ENCODE data around the gene PSMB8.

Gene PSMB8

DNA sequence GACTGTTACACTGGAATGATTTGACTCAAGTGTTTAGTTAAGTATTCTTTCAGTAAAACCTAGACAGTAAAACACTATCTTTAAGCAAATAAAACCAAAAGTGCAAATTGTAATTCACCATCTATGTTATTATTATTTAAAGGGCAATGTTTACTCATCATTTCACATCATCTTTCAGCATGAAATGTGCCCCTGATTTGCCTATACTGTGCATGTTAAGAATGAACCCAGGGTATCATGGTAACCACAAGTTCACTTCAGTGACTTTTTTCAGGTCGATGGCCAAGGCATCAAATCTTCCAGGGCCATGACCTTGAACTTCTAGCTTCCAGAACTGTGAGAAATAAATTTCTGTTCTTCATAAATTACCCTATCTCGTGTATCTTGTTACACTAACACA lies 25.0 kb downstream of the PSMB8 start:
- Histone ChIP-seq H3K9ac (ENCODE audit: low read length) (no peak overlapping the region), H3K79me2 (ENCODE audit: low read length) (no peaks in the 10 kb centered on the region), H3K27ac (ENCODE audit: low read length) (no peak overlapping the region), H3K4me2 (ENCODE audit: low read length) (no peak overlapping the region), H3K4me1 (ENCODE audit: low read length) (peaks cover 36% of the 10 kb centered on the region), H2AFZ (ENCODE audit: low read depth, low read length) (no peak overlapping the region), H3K4me3 (ENCODE audit: low read length) (no peak overlapping the region), H4K20me1 (ENCODE audit: insufficient read depth, low read length) (no peaks in the 10 kb centered on the region), H3K36me3 (replicated peaks; ENCODE audit: low read depth, low read length) (peaks cover 13% of the 10 kb centered on the region), H3K27me3 (ENCODE audit: low read depth, low read length) (no peaks in the 10 kb centered on the region), H3K9me3 (ENCODE audit: insufficient read depth, low read length) (no peaks in the 10 kb centered on the region)
- TF ChIP-seq CTCF (IDR thresholded peaks at IDR 0.05; ENCODE audit: low read depth, low read length): no peak
- TF ChIP-seq EZH2phosphoT487 (IDR thresholded peaks at IDR 0.05; ENCODE audit: low read depth): no peak

DNA sequence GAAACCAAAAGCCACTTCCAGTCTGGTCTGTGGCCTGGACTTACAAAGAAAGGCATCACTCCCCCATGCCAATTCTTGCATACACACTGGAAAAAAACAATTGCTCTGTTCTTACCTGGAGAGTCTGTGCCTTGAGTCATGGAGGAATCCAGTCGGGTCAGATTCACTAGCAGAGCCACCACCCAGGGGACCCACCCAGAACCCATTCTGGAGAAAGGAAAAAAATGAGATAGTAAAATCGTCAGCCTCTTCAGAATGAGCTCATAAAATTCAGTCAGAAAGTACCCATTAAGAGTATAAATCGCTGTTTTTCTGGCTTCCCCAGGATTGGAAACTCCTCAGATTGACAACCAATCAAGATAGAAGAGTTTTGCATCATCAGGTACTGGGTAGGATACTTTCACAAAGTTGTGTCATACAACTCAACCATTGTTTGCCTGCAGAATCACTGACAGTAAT lies 27.1 kb downstream of the PSMB8 start, which contains the start of gene HLA-DOB:
Gene HLA-DOB, minus strand, starts transcription at position 257 of the 459 bp plus-strand sequence. Its CDS starts 51 bp downstream, at position 206.
- Histone ChIP-seq H3K4me1 (ENCODE audit: low read length) (peaks cover 33% of the 10 kb centered on the region), H3K79me2 (ENCODE audit: low read length) (no peaks in the 10 kb centered on the region), H3K27me3 (ENCODE audit: low read depth, low read length) (no peaks in the 10 kb centered on the region), H3K4me3 (ENCODE audit: low read length) (peak within 1 kb of the TSS; percentile 76), H3K36me3 (replicated peaks; ENCODE audit: low read depth, low read length) (peaks cover 13% of the 10 kb centered on the region), H3K27ac (ENCODE audit: low read length) (peak within 1 kb of the TSS; percentile 79), H3K9ac (ENCODE audit: low read length) (peak within 1 kb of the TSS; percentile 60), H2AFZ (ENCODE audit: low read depth, low read length) (peak within 1 kb of the TSS; percentile 91), H3K9me3 (ENCODE audit: insufficient read depth, low read length) (no peaks in the 10 kb centered on the region), H4K20me1 (ENCODE audit: insufficient read depth, low read length) (no peaks in the 10 kb centered on the region), H3K4me2 (ENCODE audit: low read length) (peak within 1 kb of the TSS; percentile 93)
- TF ChIP-seq EZH2phosphoT487 (IDR thresholded peaks at IDR 0.05; ENCODE audit: low read depth): no peak
- TF ChIP-seq CTCF (IDR thresholded peaks at IDR 0.05; ENCODE audit: low read depth, low read length): no peak

- Histone ChIP-seq H3K27ac (ENCODE audit: low read length) (peak overlapping the region; percentile 79), H2AFZ (ENCODE audit: low read depth, low read length) (no peak overlapping the region), H3K4me2 (ENCODE audit: low read length) (peak overlapping the region; percentile 93), H3K9me3 (ENCODE audit: insufficient read depth, low read length) (no peaks in the 10 kb centered on the region), H3K79me2 (ENCODE audit: low read length) (no peaks in the 10 kb centered on the region), H3K36me3 (replicated peaks; ENCODE audit: low read depth, low read length) (peaks cover 13% of the 10 kb centered on the region), H3K4me1 (ENCODE audit: low read length) (peaks cover 26% of the 10 kb centered on the region), H4K20me1 (ENCODE audit: insufficient read depth, low read length) (no peaks in the 10 kb centered on the region), H3K9ac (ENCODE audit: low read length) (peak overlapping the region; percentile 60), H3K27me3 (ENCODE audit: low read depth, low read length) (no peaks in the 10 kb centered on the region), H3K4me3 (ENCODE audit: low read length) (peak overlapping the region; percentile 76)
- TF ChIP-seq EZH2phosphoT487 (IDR thresholded peaks at IDR 0.05; ENCODE audit: low read depth): no peak
- TF ChIP-seq CTCF (IDR thresholded peaks at IDR 0.05; ENCODE audit: low read depth, low read length): no peak
These were observed 27.9 kb downstream of the PSMB8 start for GRCh38 chr6:32815996-32816395.

DNA sequence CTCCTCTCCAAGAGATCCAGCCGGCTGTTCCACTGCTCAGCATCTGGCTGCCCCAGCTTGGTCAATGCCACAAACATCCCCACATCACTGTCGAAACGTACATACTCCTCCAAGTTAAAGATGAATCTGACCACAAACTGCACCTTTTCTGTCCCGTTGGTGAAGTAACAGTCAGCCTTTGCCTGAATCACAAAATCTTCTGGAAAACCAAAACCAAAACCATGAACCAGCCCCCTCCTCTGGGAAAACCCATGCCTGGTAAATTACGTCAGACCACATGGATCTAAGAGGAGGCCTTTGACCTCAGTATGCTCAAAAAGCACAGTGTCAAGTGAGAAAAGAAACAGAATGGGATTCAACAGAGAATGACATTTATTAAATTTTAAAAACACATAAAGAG lies 28.7 kb downstream of the PSMB8 start:
- Histone ChIP-seq H2AFZ (ENCODE audit: low read depth, low read length) (no peak overlapping the region), H3K4me3 (ENCODE audit: low read length) (peak overlapping the region; percentile 76; the same call in 1 of the 2 replicates), H3K79me2 (ENCODE audit: low read length) (no peaks in the 10 kb centered on the region), H3K27ac (ENCODE audit: low read length) (peak overlapping the region; percentile 79; the same call in 1 of the 2 replicates), H3K4me2 (ENCODE audit: low read length) (peak overlapping the region; percentile 93), H3K9ac (ENCODE audit: low read length) (peak overlapping the region; percentile 40; the same call in 1 of the 2 replicates), H3K27me3 (ENCODE audit: low read depth, low read length) (no peaks in the 10 kb centered on the region), H3K4me1 (ENCODE audit: low read length) (peaks cover 26% of the 10 kb centered on the region), H4K20me1 (ENCODE audit: insufficient read depth, low read length) (no peaks in the 10 kb centered on the region), H3K36me3 (replicated peaks; ENCODE audit: low read depth, low read length) (peaks cover 13% of the 10 kb centered on the region), H3K9me3 (ENCODE audit: insufficient read depth, low read length) (no peaks in the 10 kb centered on the region)
- TF ChIP-seq EZH2phosphoT487 (IDR thresholded peaks at IDR 0.05; ENCODE audit: low read depth): no peak
- no peak for TF ChIP-seq CTCF (IDR thresholded peaks at IDR 0.05; ENCODE audit: low read depth, low read length)

Measured in OCI-LY3 (cell line).